ENCODE measurements around the gene A1BG. TPM values are rescaled to one million over a fixed set of nuclear protein-coding genes. Genes with fewer than 3 reads are reported as not detected.

Gene A1BG
- total RNA-seq, 1 experiment from 2014 or later: not detected

- no peak for DNase-seq (ENCODE audit: low spot score)
Observed at GRCh38 chr19:58296104-58296503, 57.2 kb downstream of the A1BG start.

Small RNAs within 50 kb of the gene (small RNA-seq; reads per million reads assigned to genes)
- gene MIR4754 (not detected), gene MIR6806 (not detected), gene RNA5SP473 (1.2 reads per million, percentile 45 among the genes with 10 or more reads in this experiment)

Other genes starting within 250 kb of the A1BG start
- 2.5 and 4.2 TPM in 2 replicates for gene ZNF329, start 202.7 kb downstream of the A1BG start, total RNA-seq (2014; rRNA removed; shearing (Covaris generic))
- 11.1 and 19.7 TPM in 2 replicates for gene ZNF274, start 170.4 kb downstream of the A1BG start, total RNA-seq (2014; rRNA removed; shearing (Covaris generic))
- gene ZNF544, start 124.6 kb downstream of the A1BG start, total RNA-seq (2014; rRNA removed; shearing (Covaris generic)): 60.1 and 64.8 TPM in 2 replicates
- gene ZNF8, start 74.5 kb downstream of the A1BG start, total RNA-seq (2014; rRNA removed; shearing (Covaris generic)): 6.4 and 8.5 TPM in 2 replicates
- 74.2 and 83.4 TPM in 2 replicates for gene ERVK3-1, start 48.1 kb downstream of the A1BG start, total RNA-seq (2014; rRNA removed; shearing (Covaris generic))
- 3.6 and 3.7 TPM in 2 replicates for gene ZSCAN22, start 26.5 kb downstream of the A1BG start, total RNA-seq (2014; rRNA removed; shearing (Covaris generic))
- gene ZNF497, start 9.3 kb upstream of the A1BG start, total RNA-seq (2014; rRNA removed; shearing (Covaris generic)): 2.0 and 6.0 TPM in 2 replicates
- gene ZNF837, start 27.5 kb upstream of the A1BG start, total RNA-seq (2014; rRNA removed; shearing (Covaris generic)): 8.3 and 10.4 TPM in 2 replicates
- 5,822 and 6,132 TPM in 2 replicates for gene RPS5, start 33.8 kb upstream of the A1BG start, total RNA-seq (2014; rRNA removed; shearing (Covaris generic))
- gene RNF225, start 42.2 kb upstream of the A1BG start, total RNA-seq (2014; rRNA removed; shearing (Covaris generic)): 0.58 and 0.99 TPM in 2 replicates
- 26.6 and 33.1 TPM in 2 replicates for gene ZNF584, start 55.2 kb upstream of the A1BG start, total RNA-seq (2014; rRNA removed; shearing (Covaris generic))
- not detected in 2 replicates for gene ZNF132, start 86.7 kb upstream of the A1BG start, total RNA-seq (2014; rRNA removed; shearing (Covaris generic))
- gene ZNF324B, start 98.1 kb upstream of the A1BG start, total RNA-seq (2014; rRNA removed; shearing (Covaris generic)): 10.4 and 20.9 TPM in 2 replicates
- gene ZNF324, start 113.6 kb upstream of the A1BG start, total RNA-seq (2014; rRNA removed; shearing (Covaris generic)): 28.6 and 29.5 TPM in 2 replicates
- gene ZNF446, start 122.9 kb upstream of the A1BG start, total RNA-seq (2014; rRNA removed; shearing (Covaris generic)): 19.2 and 22.7 TPM in 2 replicates
- 60.6 and 74.5 TPM in 2 replicates for gene SLC27A5, start 158.5 kb upstream of the A1BG start, total RNA-seq (2014; rRNA removed; shearing (Covaris generic))
- 25.6 and 27.4 TPM in 2 replicates for gene ZBTB45, start 166.3 kb upstream of the A1BG start, total RNA-seq (2014; rRNA removed; shearing (Covaris generic))
- 1,771 and 1,829 TPM in 2 replicates for gene TRIM28, start 190.6 kb upstream of the A1BG start, total RNA-seq (2014; rRNA removed; shearing (Covaris generic))
- 236 and 268 TPM in 2 replicates for gene CHMP2A, start 201.6 kb upstream of the A1BG start, total RNA-seq (2014; rRNA removed; shearing (Covaris generic))
- 201 and 242 TPM in 2 replicates for gene UBE2M, start 205.1 kb upstream of the A1BG start, total RNA-seq (2014; rRNA removed; shearing (Covaris generic))
- gene MZF1, start 219.8 kb upstream of the A1BG start, total RNA-seq (2014; rRNA removed; shearing (Covaris generic)): 92.5 and 94.8 TPM in 2 replicates